Activated CD4-positive, alpha-beta T cell treated with anti-CD3 and anti-CD28 coated beads for 36 hours (primary cell): Measurements from ENCODE around the gene MDFIC2. TPM values are rescaled to one million over a fixed set of nuclear protein-coding genes. Genes with fewer than 3 reads are reported as not detected.

Experiments used
- ATAC-seq: fragments of 200-7000 bp; cut with Tn5 transposase; one replicate; pipeline ENCODE4 v1.10.0; 2021; ENCODE audit warnings: mild to moderate bottlenecking, moderate library complexity
- CTCF ChIA-PET: fragments of 350-600 bp; sonication (Branson Sonifier 250); formaldehyde crosslinking; loops from one replicate; lab custom pipeline; 2021; ENCODE audit warnings: antibody characterized with exemption; lab: Charles Lee
- POLR2A ChIA-PET: fragments of 350-600 bp; sonication (Branson Sonifier 250); formaldehyde crosslinking; loops from one replicate; lab custom pipeline; 2021; ENCODE audit warnings: antibody characterized with exemption, inconsistent platforms; lab: Charles Lee
- DNase-seq: peaks from one replicate; pipeline ENCODE4 v3.0.0-alpha.2; 2020
- H3K27ac Mint-ChIP-seq: one replicate; pipeline ENCODE4 v1.8.0; 2021; ENCODE audit warnings: mixed read lengths
- H3K27me3 Mint-ChIP-seq: one replicate; pipeline ENCODE4 v1.8.0; 2021; ENCODE audit warnings: mixed read lengths
- H3K36me3 Mint-ChIP-seq: one replicate; pipeline ENCODE4 v1.8.0; 2021; ENCODE audit warnings: low read depth, mixed read lengths
- H3K4me1 Mint-ChIP-seq: one replicate; pipeline ENCODE4 v1.8.0; 2021; ENCODE audit warnings: mixed read lengths
- H3K4me3 Mint-ChIP-seq: one replicate; pipeline ENCODE4 v1.8.0; 2021; ENCODE audit warnings: mild to moderate bottlenecking, moderate library complexity, mixed read lengths
- H3K9me3 Mint-ChIP-seq: one replicate; pipeline ENCODE4 v1.8.0; 2021; ENCODE audit warnings: low read depth, mixed read lengths
- intact Hi-C, 2 experiments: fragments of 100-400 bp; cut with DNase I in 1 of 2; cut with micrococcal nuclease in 1 of 2; formaldehyde crosslinking; loops; one replicate each; pipeline versions ENCODE4 v1.14.2 to v1.15.1; 2022 to 2024; cut with DNase I, micrococcal nuclease
- total RNA-seq, 2 experiments: library from RNA; stranded (reverse); gene quantifications; one replicate each; pipeline ENCODE4 v1.2.3, GENCODE V29; 2021

Gene MDFIC2
- total RNA-seq, 2 experiments from 2014 or later, result not detected

- Mint-ChIP-seq H3K27me3 (peaks cover 9% of the 10 kb centered on the region), H3K4me3 (no peak overlapping the region), H3K27ac (no peak overlapping the region), H3K4me1 (no peaks in the 10 kb centered on the region), H3K36me3 (no peaks in the 10 kb centered on the region), H3K9me3 (no peaks in the 10 kb centered on the region)
- ATAC-seq (no peak), DNase-seq (no peak)
- ChIA-PET POLR2A (no interaction called here), CTCF (no interaction called here)
- intact Hi-C loops, result no loop called here
Measured at GRCh38 chr3:70256566-70256965, 55.9 kb downstream of the MDFIC2 start.

- intact Hi-C loops, result no loop called here
- no peak for ATAC-seq
Measured at GRCh38 chr3:70250492-70250891, 61.9 kb downstream of the MDFIC2 start.

GRCh38 chr3:70249509-70250160 is 62.8 kb downstream of the MDFIC2 start:
- H3K4me3 Mint-ChIP-seq, result no peak overlapping the region
- H3K27ac Mint-ChIP-seq, result no peak overlapping the region
- DNase-seq (no peak), ATAC-seq (no peak)
- peaks cover 5% of the 10 kb centered on the region for H3K9me3 Mint-ChIP-seq
- CTCF ChIA-PET, result no interaction called here
- H3K36me3 Mint-ChIP-seq, result no peaks in the 10 kb centered on the region
- H3K27me3 Mint-ChIP-seq, result peaks cover 6% of the 10 kb centered on the region
- POLR2A ChIA-PET, result no interaction called here
- no peaks in the 10 kb centered on the region for H3K4me1 Mint-ChIP-seq
- intact Hi-C loops, result no loop called here

More at GRCh38 chr3:70250492-70250891, 61.9 kb downstream of the MDFIC2 start:
- Mint-ChIP-seq H3K9me3 (peaks cover 5% of the 10 kb centered on the region), H3K36me3 (no peaks in the 10 kb centered on the region), H3K27ac (no peak overlapping the region), H3K4me3 (no peak overlapping the region), H3K27me3 (peaks cover 6% of the 10 kb centered on the region), H3K4me1 (no peaks in the 10 kb centered on the region)
- no peak for DNase-seq
- CTCF ChIA-PET, result no interaction called here
- POLR2A ChIA-PET, result no interaction called here

- no peaks in the 10 kb centered on the region for H3K4me1 Mint-ChIP-seq
- CTCF ChIA-PET, result no interaction called here
- no peak for DNase-seq
- no peak overlapping the region for H3K4me3 Mint-ChIP-seq
- H3K9me3 Mint-ChIP-seq, result peaks cover 5% of the 10 kb centered on the region
- peaks cover 6% of the 10 kb centered on the region for H3K27me3 Mint-ChIP-seq
- H3K36me3 Mint-ChIP-seq, result no peaks in the 10 kb centered on the region
- POLR2A ChIA-PET, result no interaction called here
- H3K27ac Mint-ChIP-seq, result no peak overlapping the region
- no peak for ATAC-seq
- intact Hi-C loops, result no loop called here
Measured at GRCh38 chr3:70248856-70249255, 63.6 kb downstream of the MDFIC2 start.

- intact Hi-C loops, result no loop called here
- Mint-ChIP-seq H3K4me1 (no peaks in the 10 kb centered on the region), H3K36me3 (no peaks in the 10 kb centered on the region), H3K4me3 (no peak overlapping the region), H3K27me3 (peaks cover 6% of the 10 kb centered on the region), H3K27ac (no peak overlapping the region), H3K9me3 (peaks cover 5% of the 10 kb centered on the region)
- ChIA-PET POLR2A (no interaction called here), CTCF (no interaction called here)
- ATAC-seq, result no peak
- no peak for DNase-seq
Measured at GRCh38 chr3:70247955-70248354, 64.5 kb downstream of the MDFIC2 start.

DNA sequence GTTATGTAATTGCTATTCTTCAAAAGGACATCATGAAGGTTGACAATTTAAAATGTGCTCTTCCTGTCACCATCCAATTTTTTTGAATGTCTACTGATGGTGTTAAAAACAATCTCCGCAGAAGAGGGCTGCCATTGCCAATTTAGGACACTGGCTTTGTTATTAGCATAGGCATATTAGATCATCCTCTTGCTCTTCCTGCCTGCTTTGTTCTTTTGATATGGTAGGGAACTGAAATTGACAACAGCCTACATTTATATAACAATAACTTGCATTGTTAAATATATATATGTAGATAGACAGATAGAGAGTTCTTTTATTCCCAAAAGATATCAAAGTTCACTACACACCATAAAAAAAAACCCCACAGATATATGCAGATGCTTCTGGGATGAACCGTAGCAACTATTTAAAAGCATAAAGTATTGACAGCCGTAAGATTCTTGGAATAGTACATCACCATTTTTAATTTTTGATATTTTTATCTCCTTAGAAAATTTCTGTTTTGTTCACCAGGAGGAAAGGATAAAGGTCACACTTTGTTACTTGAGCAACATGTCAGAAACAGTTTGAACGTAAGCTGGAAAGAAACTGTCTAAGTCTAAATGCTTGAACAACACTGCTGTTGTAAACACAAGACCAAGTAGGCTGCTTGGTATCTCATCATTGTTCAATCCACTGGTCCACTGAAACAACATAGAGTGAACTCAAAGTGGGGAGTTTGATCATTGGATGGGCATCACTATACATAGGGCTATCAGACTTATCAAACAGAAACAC is 66.5 kb downstream of the MDFIC2 start:
- CTCF ChIA-PET, result no interaction called here
- Mint-ChIP-seq H3K9me3 (peaks cover 5% of the 10 kb centered on the region), H3K36me3 (no peaks in the 10 kb centered on the region), H3K27ac (no peak overlapping the region), H3K4me1 (no peaks in the 10 kb centered on the region), H3K27me3 (peaks cover 7% of the 10 kb centered on the region), H3K4me3 (no peak overlapping the region)
- POLR2A ChIA-PET, result no interaction called here
- intact Hi-C loops, result no loop called here
- DNase-seq (no peak), ATAC-seq (no peak)

DNA sequence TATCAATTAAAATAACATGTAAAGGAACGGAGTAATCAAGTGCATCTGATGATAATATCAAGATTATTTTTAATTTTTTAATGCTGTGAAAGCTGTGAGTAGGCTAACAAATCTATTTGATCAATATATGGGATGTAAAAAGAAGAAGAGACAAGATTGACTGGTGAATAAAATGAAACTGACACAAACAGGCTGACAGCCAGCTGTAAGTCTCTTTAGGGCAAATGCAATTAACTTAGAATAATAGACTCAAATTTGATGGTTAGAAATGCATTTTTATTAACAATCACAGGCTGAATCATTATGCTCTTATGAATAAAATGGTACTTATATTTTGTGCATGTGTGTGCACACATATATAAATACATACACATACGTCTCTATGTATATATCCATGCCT is 68.0 kb downstream of the MDFIC2 start:
- no peaks in the 10 kb centered on the region for H3K4me1 Mint-ChIP-seq
- H3K36me3 Mint-ChIP-seq, result no peaks in the 10 kb centered on the region
- H3K4me3 Mint-ChIP-seq, result no peak overlapping the region
- H3K9me3 Mint-ChIP-seq, result peaks cover 5% of the 10 kb centered on the region
- DNase-seq (no peak), ATAC-seq (no peak)
- ChIA-PET POLR2A (no interaction called here), CTCF (no interaction called here)
- H3K27ac Mint-ChIP-seq, result no peak overlapping the region
- H3K27me3 Mint-ChIP-seq, result peaks cover 9% of the 10 kb centered on the region
- intact Hi-C loops, result no loop called here

GRCh38 chr3:70242297-70242882 is 70.0 kb downstream of the MDFIC2 start:
- intact Hi-C loops, result no loop called here
- ATAC-seq (no peak), DNase-seq (no peak)
- Mint-ChIP-seq H3K9me3 (peaks cover 5% of the 10 kb centered on the region), H3K4me3 (no peak overlapping the region), H3K4me1 (no peaks in the 10 kb centered on the region), H3K27me3 (peaks cover 10% of the 10 kb centered on the region), H3K36me3 (no peaks in the 10 kb centered on the region), H3K27ac (no peak overlapping the region)
- ChIA-PET POLR2A (no interaction called here), CTCF (no interaction called here)

DNA sequence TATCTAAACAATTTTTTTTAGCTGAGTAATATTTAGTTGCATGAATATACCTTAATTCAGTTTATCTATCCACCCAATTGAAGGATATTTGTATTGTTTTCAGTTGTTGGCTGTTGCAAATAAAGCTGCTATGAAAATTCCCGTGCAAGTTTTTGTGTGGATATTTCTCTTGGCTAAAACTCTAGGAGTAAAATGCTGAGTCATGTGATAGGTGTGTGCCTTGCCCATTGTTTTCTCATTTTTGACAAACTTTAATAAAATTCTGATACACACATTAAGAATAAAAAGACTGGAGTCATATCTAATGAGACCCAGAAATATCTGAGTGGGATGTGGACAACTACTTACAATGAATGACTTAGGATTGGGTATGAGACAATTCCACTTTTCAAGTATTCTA is 78.6 kb downstream of the MDFIC2 start:
- CTCF ChIA-PET, result no interaction called here
- intact Hi-C loops, result no loop called here
- no peak overlapping the region for H3K27ac Mint-ChIP-seq
- POLR2A ChIA-PET, result no interaction called here
- ATAC-seq (no peak), DNase-seq (no peak)
- H3K4me1 Mint-ChIP-seq, result no peaks in the 10 kb centered on the region
- no peaks in the 10 kb centered on the region for H3K9me3 Mint-ChIP-seq
- H3K4me3 Mint-ChIP-seq, result no peak overlapping the region
- H3K27me3 Mint-ChIP-seq, result peaks cover 12% of the 10 kb centered on the region
- no peaks in the 10 kb centered on the region for H3K36me3 Mint-ChIP-seq

GRCh38 chr3:70233112-70233511 is 79.3 kb downstream of the MDFIC2 start:
- H3K4me3 Mint-ChIP-seq, result no peak overlapping the region
- CTCF ChIA-PET, result no interaction called here
- intact Hi-C loops, result no loop called here
- H3K4me1 Mint-ChIP-seq, result no peaks in the 10 kb centered on the region
- ATAC-seq, result no peak
- no peaks in the 10 kb centered on the region for H3K9me3 Mint-ChIP-seq
- H3K27ac Mint-ChIP-seq, result no peak overlapping the region
- H3K27me3 Mint-ChIP-seq, result peaks cover 12% of the 10 kb centered on the region
- DNase-seq, result no peak
- POLR2A ChIA-PET, result no interaction called here
- H3K36me3 Mint-ChIP-seq, result no peaks in the 10 kb centered on the region

DNA sequence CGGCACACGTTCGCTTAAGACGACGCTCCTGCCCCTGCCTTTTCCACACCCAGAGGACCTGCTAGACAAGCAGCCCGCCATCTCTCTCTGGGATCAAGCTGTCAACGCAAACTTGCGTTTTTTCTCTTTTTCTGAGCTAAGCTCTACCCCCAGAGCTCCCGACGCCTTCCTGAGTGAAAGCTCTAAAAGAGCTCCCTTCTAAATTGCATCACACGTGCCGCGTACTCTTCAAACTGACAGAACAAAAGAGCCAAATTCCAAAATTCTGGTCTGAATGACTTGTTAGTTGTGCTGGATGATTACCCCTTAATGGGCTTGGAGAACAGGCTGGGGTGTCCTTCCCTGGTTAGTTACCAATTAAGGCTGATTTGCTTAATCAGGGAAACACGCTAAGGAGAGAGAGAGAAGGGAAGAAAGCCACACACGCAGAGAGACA is 81.2 kb downstream of the MDFIC2 start:
- intact Hi-C loops, result no loop called here
- DNase-seq, result no peak
- ChIA-PET POLR2A (no interaction called here), CTCF (no interaction called here)
- no peaks in the 10 kb centered on the region for H3K9me3 Mint-ChIP-seq
- no peak overlapping the region for H3K27ac Mint-ChIP-seq
- no peaks in the 10 kb centered on the region for H3K4me1 Mint-ChIP-seq
- no peak overlapping the region for H3K4me3 Mint-ChIP-seq
- no peaks in the 10 kb centered on the region for H3K36me3 Mint-ChIP-seq
- peaks cover 9% of the 10 kb centered on the region for H3K27me3 Mint-ChIP-seq
- ATAC-seq, result no peak

DNA sequence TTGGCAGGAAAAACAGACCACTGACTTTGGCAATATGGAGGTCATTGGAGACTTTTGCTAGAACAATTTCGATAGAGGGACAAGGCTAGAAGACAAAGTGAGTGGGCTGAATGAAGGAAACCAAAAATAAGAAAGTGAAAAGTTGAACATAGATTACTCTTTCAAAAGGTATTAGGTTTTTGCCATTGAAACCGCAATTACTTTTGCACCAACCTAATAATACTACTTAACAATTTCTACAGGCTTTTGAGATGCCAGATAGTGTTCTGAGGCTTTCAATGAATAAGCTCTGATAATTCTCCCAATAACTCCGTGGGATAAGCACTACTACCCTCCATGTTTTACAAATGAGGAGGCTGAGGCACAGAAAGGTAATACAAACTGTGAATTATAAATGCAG is 85.0 kb downstream of the MDFIC2 start:
- Mint-ChIP-seq H3K4me3 (no peak overlapping the region), H3K4me1 (no peaks in the 10 kb centered on the region), H3K27me3 (peaks cover 5% of the 10 kb centered on the region), H3K9me3 (no peaks in the 10 kb centered on the region), H3K27ac (no peak overlapping the region), H3K36me3 (no peaks in the 10 kb centered on the region)
- DNase-seq, result no peak
- no peak for ATAC-seq
- CTCF ChIA-PET, result no interaction called here
- intact Hi-C loops, result no loop called here
- POLR2A ChIA-PET, result no interaction called here
